ENCODE measurements around the gene DMAC2L.
"Not testable (repeated sequence)": the region's sequence is repeated elsewhere in the genome, so short reads cannot be mapped to it uniquely, and the experiment has no call there.

Gene DMAC2L, protein sequence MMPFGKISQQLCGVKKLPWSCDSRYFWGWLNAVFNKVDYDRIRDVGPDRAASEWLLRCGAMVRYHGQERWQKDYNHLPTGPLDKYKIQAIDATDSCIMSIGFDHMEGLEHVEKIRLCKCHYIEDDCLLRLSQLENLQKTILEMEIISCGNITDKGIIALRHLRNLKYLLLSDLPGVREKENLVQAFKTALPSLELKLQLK

GRCh38 chr14:50311972-50312733 lies at the start of gene DMAC2L, which contains the start of gene L2HGDH:
TSS of gene DMAC2L (plus strand) at chr14:50312324. CDS start at chr14:50321488, 9,164 bp downstream.
TSS of gene L2HGDH (minus strand) at chr14:50312229. CDS start at chr14:50312150, 79 bp downstream.
- peak; percentile 68 for DNase-seq (ENCODE audit: low read depth)

DNA sequence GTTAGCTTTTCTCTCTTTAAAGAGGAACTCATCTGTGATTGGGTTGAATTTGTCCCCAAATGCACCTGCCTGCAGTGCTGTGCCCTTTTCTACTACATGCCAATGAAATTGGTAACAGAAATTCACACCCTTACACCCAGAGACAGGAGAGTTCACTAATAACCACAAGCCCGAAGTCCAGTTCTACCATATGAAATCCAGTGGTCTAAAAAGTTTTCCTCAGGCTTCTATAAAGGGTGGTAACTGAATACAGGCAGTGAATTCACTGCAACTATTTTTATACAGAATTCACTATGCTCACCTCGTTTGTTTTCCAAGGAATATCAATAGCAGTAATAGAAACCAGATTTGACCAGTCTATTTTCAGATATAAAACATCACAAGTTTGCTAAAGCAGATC lies 49.3 kb upstream of the DMAC2L start:
- no peak for DNase-seq (ENCODE audit: low read depth)

GRCh38 chr14:50263321-50263720 lies 48.8 kb upstream of the DMAC2L start:
- no peak for DNase-seq (ENCODE audit: low read depth)

GRCh38 chr14:50265029-50265428 lies 47.1 kb upstream of the DMAC2L start:
- no peak for DNase-seq (ENCODE audit: low read depth)

DNA sequence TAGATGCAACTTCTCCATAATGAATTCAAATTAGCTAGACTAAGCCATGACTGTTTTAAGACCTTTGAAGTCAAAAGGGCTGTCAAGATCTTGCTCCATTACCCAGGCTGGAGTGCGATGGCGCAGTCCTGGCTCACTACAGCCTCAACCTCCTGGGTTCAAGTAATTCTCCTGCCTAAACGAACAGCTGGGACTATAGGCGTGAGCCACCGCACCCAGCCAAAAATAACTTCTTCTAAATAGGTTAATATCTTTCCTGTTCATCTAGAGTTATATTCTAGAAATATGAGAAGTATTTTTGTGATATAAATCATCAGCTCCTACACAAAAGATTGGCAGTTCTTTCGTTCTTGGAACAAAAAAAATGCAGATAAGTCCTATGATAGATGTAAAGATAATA lies 41.2 kb upstream of the DMAC2L start:
- DNase-seq (ENCODE audit: low read depth) = no peak

DNA sequence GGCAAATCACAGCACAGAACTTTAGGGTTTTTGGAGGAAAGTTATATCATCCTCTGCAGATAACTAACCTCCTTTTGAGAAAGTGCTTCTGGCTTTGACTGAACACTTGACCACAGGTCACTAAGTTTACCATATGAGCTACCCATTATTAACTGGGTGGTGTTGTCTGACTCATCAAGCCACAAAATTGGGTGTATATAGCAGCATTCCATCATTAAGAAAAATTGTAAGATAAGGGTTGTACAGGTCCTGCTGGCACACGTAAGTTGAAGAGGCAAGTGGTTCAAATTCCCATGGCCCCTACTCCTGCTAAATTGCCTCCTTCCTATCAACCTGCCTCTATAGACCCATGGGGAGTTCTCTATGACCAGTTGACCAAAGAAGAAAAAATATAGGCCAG lies 39.6 kb upstream of the DMAC2L start:
- no peak for DNase-seq (ENCODE audit: low read depth)

DNA sequence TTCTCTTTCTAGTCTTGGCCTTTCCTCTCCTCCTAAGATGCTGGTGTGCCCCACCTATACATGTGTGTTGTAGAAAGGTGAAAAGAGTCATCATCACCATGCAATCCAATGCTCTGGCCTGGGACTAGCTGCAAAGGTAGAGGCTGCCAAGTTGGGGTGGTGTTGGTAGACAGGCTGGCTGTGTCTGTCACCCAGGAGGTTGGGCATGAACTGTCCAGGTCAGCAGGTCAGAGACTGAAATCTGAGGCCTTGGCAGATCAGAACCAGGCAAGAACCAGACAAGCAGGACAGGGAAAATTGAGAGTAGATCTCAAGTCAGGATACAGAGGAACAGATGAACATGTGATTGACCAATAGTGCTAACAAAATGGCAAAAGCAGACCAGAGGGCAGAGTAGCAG lies 26.3 kb upstream of the DMAC2L start:
- DNase-seq (ENCODE audit: low read depth) = no peak

GRCh38 chr14:50288146-50288545 lies 24.0 kb upstream of the DMAC2L start:
- DNase-seq (ENCODE audit: low read depth) = no peak

- DNase-seq (ENCODE audit: low read depth) = no peak
Observed at GRCh38 chr14:50290306-50290705, 21.8 kb upstream of the DMAC2L start.

DNA sequence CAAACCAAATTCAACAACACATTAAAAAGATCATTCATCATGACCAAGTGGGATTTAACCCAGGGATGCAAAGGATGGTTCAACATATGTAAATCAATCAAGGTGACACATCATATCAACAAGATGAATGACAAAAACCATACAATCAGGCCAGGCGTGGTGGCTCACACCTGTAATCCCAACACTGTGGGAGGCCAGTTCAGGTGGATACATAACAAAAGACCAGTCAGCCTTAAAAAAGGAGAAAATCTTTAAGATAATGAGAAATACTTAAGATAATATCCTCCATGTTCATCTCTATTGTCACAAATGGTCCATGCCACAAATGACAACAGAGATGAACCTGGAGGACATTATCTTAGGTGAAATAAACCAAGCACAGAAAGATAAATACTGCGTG lies 12.5 kb upstream of the DMAC2L start:
- DNase-seq (ENCODE audit: low read depth) = no peak

- DNase-seq (ENCODE audit: low read depth) = no peak
Observed at GRCh38 chr14:50301914-50302313, 10.2 kb upstream of the DMAC2L start.

GRCh38 chr14:50303744-50304471 lies 8.2 kb upstream of the DMAC2L start:
- DNase-seq (ENCODE audit: low read depth) = no peak

GRCh38 chr14:50308363-50308915 lies 3.7 kb upstream of the DMAC2L start:
- no peak for DNase-seq (ENCODE audit: low read depth)

DNA sequence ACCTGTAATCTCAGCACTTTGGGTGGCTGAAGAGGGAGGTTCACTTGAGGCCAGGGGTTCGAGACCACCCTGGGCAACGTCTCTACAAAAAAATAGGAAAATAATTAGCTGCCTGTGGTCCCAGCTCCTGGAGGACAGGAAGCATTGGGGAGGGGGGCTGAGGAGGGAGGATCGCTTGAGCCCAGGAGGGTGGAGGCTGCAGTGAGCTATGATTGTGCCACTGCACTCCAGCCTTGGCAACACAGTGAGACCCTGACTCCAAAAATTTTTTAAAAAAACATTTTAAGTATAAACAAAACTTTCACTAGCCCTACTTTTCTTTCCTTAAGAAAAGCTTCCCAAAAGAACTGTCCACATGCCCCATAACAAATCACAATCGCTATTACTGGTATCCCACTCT lies 1.7 kb upstream of the DMAC2L start:
- no peak for DNase-seq (ENCODE audit: low read depth)

GRCh38 chr14:50311337-50311971 lies 670 bp upstream of the DMAC2L start:
- DNase-seq (ENCODE audit: low read depth) = no peak

- no peak for DNase-seq (ENCODE audit: low read depth)
Observed at GRCh38 chr14:50312734-50313054, 570 bp downstream of the DMAC2L start.

DNA sequence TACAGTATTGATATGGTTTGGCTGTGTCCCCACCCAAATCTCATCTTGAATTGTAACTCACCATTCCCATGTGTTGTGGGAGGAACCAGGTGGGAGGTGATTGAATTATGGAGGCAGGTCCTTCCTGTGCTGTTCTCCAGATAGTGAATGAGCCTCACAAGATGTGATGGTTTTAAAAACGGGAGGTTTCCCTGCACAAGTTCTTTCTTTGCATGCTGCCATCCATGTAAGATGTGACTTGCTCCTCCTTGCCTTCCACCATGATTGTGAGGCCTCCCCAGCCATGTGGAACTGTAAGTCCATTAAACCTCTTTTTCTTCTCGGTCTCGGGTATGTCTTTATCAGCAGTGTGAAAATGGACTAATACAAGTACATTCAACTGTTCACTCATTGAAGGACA lies 2.0 kb downstream of the DMAC2L start:
- not testable (repeated sequence) for DNase-seq (ENCODE audit: low read depth)

- no peak for DNase-seq (ENCODE audit: low read depth)
Observed at GRCh38 chr14:50318031-50318626, 6.0 kb downstream of the DMAC2L start.

GRCh38 chr14:50319293-50319692 lies 7.2 kb downstream of the DMAC2L start:
- DNase-seq (ENCODE audit: low read depth) = no peak

DNA sequence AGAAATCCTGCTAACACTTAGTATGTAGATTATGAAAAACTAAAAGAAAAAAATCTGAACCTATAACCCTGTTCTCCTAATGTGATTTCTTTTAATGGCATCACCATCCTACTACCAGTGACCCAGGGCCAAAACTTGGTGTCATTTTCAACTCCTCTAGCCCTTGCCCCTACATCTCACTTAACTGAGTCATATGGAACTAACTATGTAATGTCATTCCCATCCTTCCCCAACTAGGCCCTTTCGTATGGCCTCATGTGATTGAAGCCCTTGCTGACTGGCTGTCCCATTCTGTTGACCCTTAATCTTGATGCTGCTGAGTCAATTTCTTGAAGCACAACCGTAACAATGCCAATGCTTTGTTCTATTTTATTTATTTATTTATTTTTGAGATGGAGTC lies 7.6 kb downstream of the DMAC2L start:
- DNase-seq (ENCODE audit: low read depth) = no peak

GRCh38 chr14:50320283-50320682 lies 8.2 kb downstream of the DMAC2L start:
- no peak for DNase-seq (ENCODE audit: low read depth)
